Nephron (organoid): Measurements from ENCODE around the gene KCTD12.

Source experiments
- H3K27ac Mint-ChIP-seq, 3 experiments: 2 replicates each; pipeline ENCODE4 v1.8.0; 2020; ENCODE audit warnings: mixed read lengths in 3 of 3, mild to moderate bottlenecking in 2 of 3, moderate library complexity in 1 of 3
- H3K27me3 Mint-ChIP-seq: 2 replicates; pipeline ENCODE4 v1.8.0; 2021; ENCODE audit warnings: low read depth, mild to moderate bottlenecking, moderate library complexity, mixed read lengths
- H3K36me3 Mint-ChIP-seq: 2 replicates; pipeline ENCODE4 v1.8.0; 2020; ENCODE audit warnings: low read depth, mixed read lengths
- H3K4me1 Mint-ChIP-seq: 2 replicates; pipeline ENCODE4 v1.8.0; 2020; ENCODE audit warnings: mixed read lengths
- H3K4me3 Mint-ChIP-seq, 3 experiments: 2 replicates each; pipeline ENCODE4 v1.8.0; 2020; ENCODE audit warnings: mild to moderate bottlenecking in 3 of 3, mixed read lengths in 3 of 3, moderate library complexity in 2 of 3
- H3K9me3 Mint-ChIP-seq: 2 replicates; pipeline ENCODE4 v1.8.0; 2020; ENCODE audit warnings: mixed read lengths
- TF ChIP-seq, protein P1 (sequence below), 3 experiments: fragments of 200-600 bp; sonication (generic); IDR thresholded peaks; one replicate each; pipeline ENCODE4 v1.5.0; 2021; ENCODE audit warnings: antibody characterized with exemption in 3 of 3; ENCODE audit not compliant: unreplicated experiment in 3 of 3

The KCTD12 gene

DNA sequence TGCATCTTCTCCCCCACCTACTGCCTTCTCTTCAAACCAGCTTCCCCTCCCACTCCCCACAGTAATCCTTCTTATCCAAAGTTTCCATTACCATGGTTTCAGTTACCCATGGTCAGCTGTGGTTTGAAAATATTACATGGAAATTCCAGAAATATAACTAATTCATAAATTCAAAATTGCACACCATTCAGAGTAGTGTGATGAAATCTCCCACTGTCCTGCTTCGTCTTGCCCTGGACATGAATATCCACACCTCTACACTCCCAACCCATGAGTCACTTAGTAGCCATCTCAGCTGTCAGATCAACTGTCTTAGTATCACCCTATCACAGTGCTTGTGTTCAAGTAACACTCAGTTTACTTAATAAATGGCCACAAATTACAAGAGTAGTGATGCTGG lies 3.8 kb upstream of the KCTD12 start:
- peaks cover 35% of the 10 kb centered on the region for H3K27me3 Mint-ChIP-seq
- H3K4me1 Mint-ChIP-seq = peaks cover 12% of the 10 kb centered on the region
- no peaks in the 10 kb centered on the region for H3K36me3 Mint-ChIP-seq
- no peak overlapping the region for H3K4me3 Mint-ChIP-seq
- no peak overlapping the region for H3K27ac Mint-ChIP-seq
- H3K9me3 Mint-ChIP-seq = no peaks in the 10 kb centered on the region
- TF ChIP-seq, protein P1, sequence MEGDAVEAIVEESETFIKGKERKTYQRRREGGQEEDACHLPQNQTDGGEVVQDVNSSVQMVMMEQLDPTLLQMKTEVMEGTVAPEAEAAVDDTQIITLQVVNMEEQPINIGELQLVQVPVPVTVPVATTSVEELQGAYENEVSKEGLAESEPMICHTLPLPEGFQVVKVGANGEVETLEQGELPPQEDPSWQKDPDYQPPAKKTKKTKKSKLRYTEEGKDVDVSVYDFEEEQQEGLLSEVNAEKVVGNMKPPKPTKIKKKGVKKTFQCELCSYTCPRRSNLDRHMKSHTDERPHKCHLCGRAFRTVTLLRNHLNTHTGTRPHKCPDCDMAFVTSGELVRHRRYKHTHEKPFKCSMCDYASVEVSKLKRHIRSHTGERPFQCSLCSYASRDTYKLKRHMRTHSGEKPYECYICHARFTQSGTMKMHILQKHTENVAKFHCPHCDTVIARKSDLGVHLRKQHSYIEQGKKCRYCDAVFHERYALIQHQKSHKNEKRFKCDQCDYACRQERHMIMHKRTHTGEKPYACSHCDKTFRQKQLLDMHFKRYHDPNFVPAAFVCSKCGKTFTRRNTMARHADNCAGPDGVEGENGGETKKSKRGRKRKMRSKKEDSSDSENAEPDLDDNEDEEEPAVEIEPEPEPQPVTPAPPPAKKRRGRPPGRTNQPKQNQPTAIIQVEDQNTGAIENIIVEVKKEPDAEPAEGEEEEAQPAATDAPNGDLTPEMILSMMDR (IDR thresholded peaks at IDR 0.05; ENCODE audit: unreplicated experiment in 3 of 3) = no peak

DNA sequence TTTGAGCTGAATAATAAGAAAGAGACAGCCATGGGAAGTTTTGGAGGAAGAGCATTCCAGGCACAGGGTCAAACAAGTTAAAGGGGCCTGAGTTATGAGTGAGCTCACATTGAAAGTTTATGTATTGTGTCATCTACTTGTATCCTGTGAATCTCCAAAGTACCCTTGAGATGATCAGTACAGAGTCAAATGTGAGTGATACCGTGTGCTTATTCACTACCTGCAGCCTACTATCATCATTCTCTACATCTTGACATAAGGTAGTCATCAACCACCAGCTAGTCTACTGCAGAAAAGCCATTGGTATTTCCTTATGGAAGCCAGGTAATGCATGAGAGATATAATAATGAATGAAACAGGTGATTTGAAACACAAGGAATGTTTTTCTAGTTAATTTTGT lies 3.0 kb upstream of the KCTD12 start:
- no peak overlapping the region for H3K4me3 Mint-ChIP-seq
- H3K9me3 Mint-ChIP-seq = no peaks in the 10 kb centered on the region
- H3K36me3 Mint-ChIP-seq = no peaks in the 10 kb centered on the region
- H3K27ac Mint-ChIP-seq = no peak overlapping the region
- peaks cover 42% of the 10 kb centered on the region for H3K27me3 Mint-ChIP-seq
- TF ChIP-seq, protein P1 (IDR thresholded peaks at IDR 0.05; ENCODE audit: unreplicated experiment in 3 of 3) = no peak
- peaks cover 19% of the 10 kb centered on the region for H3K4me1 Mint-ChIP-seq

DNA sequence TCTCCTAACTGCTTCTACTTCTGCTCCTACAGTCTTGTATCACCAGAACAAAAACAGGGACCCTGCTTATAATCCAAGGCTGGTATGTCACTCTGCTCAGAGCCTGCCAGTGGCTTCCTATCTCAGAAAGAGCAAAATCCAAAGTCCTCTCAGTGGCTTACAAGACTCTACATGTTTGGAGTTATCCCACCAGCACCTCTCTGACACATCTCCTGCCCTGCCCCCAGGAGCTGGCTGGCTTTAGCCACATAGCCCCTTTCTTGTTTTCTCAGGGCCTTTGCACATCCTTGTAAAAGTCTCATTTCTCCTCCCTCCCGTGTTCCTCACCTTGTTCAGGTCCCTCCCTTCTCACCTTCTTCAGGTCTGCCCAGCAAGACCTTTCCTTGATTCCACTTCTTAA lies 2.2 kb upstream of the KCTD12 start:
- peaks cover 21% of the 10 kb centered on the region for H3K4me1 Mint-ChIP-seq
- peak overlapping the region; percentile 53 to 86 (median 85) for H3K4me3 Mint-ChIP-seq
- no peaks in the 10 kb centered on the region for H3K36me3 Mint-ChIP-seq
- peak overlapping the region in 2 of 3 experiments; percentile 31 to 91 for H3K27ac Mint-ChIP-seq
- H3K27me3 Mint-ChIP-seq = peaks cover 42% of the 10 kb centered on the region
- no peaks in the 10 kb centered on the region for H3K9me3 Mint-ChIP-seq
- TF ChIP-seq, protein P1 (IDR thresholded peaks at IDR 0.05; ENCODE audit: unreplicated experiment in 3 of 3) = no peak

DNA sequence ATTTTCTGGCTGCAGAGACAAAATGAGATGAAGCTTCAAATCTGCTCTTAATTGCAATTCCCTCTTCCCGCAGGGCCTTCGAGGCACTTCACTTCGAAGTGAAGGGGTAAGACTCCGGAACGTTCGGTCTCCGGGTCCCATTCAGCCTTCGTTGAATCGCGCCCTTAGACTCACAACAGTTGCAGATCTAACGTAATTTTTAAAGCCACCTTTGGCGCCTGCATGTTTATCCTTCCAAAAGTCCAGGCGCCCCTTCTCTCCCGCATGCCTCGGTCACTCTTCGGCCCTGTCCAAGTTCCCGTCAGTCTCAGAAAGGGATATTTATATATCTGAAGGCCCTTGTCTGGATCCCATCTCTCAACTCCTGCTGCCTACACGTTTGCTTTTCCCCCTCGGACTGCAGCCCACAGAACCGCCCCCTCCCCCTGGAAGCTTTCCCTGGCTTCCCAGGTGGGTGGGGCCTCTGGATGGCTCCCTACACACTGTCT lies 915 bp upstream of the KCTD12 start:
- H3K4me3 Mint-ChIP-seq = peak overlapping the region; percentile 85 to 89 (median 86)

DNA sequence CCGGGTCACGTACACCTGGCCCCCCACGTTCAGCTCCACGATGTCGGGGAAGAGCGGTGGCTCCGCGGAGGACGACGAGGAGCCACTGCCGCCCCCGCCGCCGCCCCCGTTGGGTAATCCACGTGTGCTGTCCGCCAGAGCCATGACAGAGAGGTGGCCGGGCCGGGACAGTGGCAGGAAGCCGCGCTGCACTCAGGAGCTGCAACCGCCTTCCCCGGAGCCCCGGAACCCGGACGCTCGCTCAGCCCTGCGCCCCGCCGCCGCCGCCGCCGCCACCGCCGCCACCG lies 257 bp downstream of the KCTD12 start:
- Mint-ChIP-seq H3K4me1 (peaks cover 28% of the 10 kb centered on the region), H3K27ac (peak overlapping the region in 1 of 3 experiments; percentile 44), H3K4me3 (peak overlapping the region; percentile 81 to 89 (median 86)), H3K27me3 (peaks cover 32% of the 10 kb centered on the region), H3K9me3 (no peaks in the 10 kb centered on the region), H3K36me3 (peaks cover 3% of the 10 kb centered on the region)
- TF ChIP-seq, protein P1 (IDR thresholded peaks at IDR 0.05; ENCODE audit: unreplicated experiment in 3 of 3) = no peak

More for the DNA sequence above, 915 bp upstream of the KCTD12 start:
- Mint-ChIP-seq H3K36me3 (peaks cover 3% of the 10 kb centered on the region), H3K27me3 (peaks cover 35% of the 10 kb centered on the region), H3K27ac (peak overlapping the region; percentile 90 to 93 (median 91)), H3K4me1 (peaks cover 27% of the 10 kb centered on the region), H3K9me3 (no peaks in the 10 kb centered on the region)
- TF ChIP-seq, protein P1 (IDR thresholded peaks at IDR 0.05; ENCODE audit: unreplicated experiment in 3 of 3) = no peak

GRCh38 chr13:76885203-76886004 lies 801 bp downstream of the KCTD12 start:
- H3K4me3 Mint-ChIP-seq = peak overlapping the region; percentile 91 to 95 (median 95)
- peak overlapping the region; percentile 87 to 94 (median 93) for H3K27ac Mint-ChIP-seq
- peaks cover 28% of the 10 kb centered on the region for H3K4me1 Mint-ChIP-seq
- peaks cover 27% of the 10 kb centered on the region for H3K27me3 Mint-ChIP-seq
- TF ChIP-seq, protein P1 (IDR thresholded peaks at IDR 0.05; ENCODE audit: unreplicated experiment in 3 of 3) = peak; percentile 30 to 42 (median 37)
- H3K36me3 Mint-ChIP-seq = peaks cover 6% of the 10 kb centered on the region
- no peaks in the 10 kb centered on the region for H3K9me3 Mint-ChIP-seq
